GM20000 (cell line): Measurements from ENCODE around the gene CLDN2.

Source experiments
- DNase-seq: peaks from one replicate; pipeline ENCODE4 v3.0.0; 2012; ENCODE audit warnings: low spot score
- CTCF ChIP-seq: IDR thresholded peaks from 2 replicates; pipeline ENCODE4 v1.5.1; 2012; ENCODE audit warnings: mild to moderate bottlenecking, control low read depth; ENCODE audit errors: extremely low read depth, missing control alignments

Gene CLDN2

DNA sequence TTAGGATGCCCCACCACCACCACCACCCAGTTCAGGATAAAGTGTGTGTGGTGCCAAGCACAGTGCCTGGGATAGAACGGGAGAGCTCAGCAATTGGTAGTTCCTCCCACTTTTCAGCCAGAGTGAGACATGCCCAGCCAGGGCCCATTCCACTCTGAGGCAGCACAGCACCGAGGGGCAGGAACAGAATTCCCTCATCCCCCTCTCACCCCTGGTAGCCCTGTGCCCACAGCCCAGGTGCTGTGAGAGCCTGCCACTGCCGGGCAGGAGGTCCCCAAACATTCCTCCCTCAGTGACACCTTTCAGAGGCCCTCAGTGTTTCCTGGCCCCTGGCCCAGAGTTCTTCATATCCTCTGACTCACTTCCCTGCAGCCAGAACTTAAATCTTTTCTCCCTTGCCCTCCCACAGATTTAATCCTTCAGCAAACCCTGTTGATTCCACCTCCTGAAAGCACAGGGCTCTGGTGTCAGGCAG is 25.2 kb upstream of the CLDN2 start:
- no peak for TF ChIP-seq CTCF
- no peak for DNase-seq

DNA sequence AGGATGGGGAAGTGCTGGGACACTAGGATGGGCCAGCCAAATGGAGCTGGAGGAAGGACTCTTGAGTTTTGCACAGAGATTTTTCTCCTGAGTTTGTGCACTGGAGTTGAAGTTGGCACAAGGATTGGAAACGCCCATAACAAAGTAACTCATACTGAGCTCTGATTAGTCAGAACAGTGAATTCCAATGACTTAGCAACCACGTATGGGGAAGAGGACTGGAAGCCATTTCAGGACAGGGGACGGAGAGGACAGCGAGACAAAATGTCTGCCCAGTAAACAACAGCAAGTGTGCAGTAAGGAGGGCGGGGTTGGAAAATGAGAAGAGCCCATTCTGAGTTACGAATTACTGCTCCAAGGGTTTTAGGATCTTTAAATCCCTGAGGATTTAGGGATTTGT is 22.9 kb upstream of the CLDN2 start:
- TF ChIP-seq CTCF = no peak
- DNase-seq = no peak

DNA sequence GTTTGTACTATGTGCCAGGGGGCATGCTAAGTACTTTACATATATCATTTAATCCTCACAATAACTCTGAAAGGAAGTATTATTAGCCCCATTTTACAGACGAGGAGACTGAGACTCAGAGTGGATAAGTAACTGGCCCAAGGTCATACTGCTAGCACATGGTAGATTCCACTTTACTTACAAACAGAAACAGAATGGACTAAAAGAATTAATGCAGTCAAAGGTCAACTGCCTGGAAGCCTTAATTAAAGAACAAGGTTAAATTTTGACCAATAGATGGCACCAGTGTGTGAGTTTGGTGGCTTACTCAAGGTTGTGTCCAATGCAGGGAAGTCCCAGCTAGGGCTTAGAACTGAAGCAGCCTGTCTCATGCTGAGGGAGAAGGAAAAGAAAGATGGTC is 21.7 kb upstream of the CLDN2 start:
- TF ChIP-seq CTCF = no peak
- DNase-seq = peak; percentile 18

GRCh38 chrX:106899276-106899675 is 20.9 kb upstream of the CLDN2 start:
- no peak for TF ChIP-seq CTCF
- DNase-seq = no peak

- TF ChIP-seq CTCF = no peak
- no peak for DNase-seq
Observed at GRCh38 chrX:106899841-106900240, 20.4 kb upstream of the CLDN2 start.

DNA sequence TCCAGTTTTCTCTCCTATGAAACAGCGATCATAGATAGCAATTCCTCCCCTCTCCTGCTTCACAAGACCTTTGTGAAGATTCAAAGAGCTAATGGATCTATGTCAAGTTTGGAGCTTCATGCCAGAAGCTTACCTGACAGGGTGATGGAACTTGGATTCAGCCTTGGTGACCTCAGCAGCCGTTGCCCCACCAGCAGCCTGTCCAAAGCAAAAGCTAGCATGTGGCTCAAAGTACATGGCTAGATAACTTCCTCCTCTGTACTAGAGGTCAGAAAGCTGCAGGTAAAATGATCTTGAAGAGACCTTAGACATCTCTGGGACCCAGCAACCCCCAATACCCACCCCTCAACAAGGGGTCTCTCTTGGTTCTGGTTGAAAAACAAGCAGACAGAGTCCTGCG is 18.9 kb upstream of the CLDN2 start:
- no peak for TF ChIP-seq CTCF
- no peak for DNase-seq

GRCh38 chrX:106901781-106902219 is 18.4 kb upstream of the CLDN2 start:
- no peak for DNase-seq
- no peak for TF ChIP-seq CTCF

DNA sequence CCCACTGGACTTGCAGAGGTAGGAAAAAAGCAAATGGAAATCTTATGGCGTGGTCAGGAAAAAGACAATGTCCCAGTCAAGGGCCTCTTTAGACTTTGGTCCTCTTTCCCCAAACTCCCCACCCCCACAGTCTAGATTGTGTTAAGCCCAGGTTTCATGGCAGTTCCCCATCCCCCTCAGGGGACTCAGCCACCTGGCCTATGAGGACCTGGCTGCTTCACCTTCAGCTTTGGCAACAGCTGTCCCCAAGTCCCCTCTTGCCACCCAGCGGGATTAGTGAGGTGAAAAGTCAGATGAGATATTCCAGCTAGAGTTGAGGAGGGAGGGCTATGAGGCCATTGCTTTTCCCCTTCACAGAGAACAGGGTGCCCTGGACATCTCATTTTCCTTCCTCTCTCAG is 17.5 kb upstream of the CLDN2 start:
- DNase-seq = no peak
- TF ChIP-seq CTCF = no peak
